HG03457 (cell line): ENCODE results near the gene DPEP2.

Source experiments
- ATAC-seq: cut with Tn5 transposase; IDR thresholded peaks from one replicate; pipeline ENCODE4 v1.9.1; 2021; ENCODE audit warnings: moderate number of reproducible peaks; ENCODE audit not compliant: unreplicated experiment

Gene DPEP2

GRCh38 chr16:67957622-67958021, 41.7 kb downstream of the DPEP2 start:
- ATAC-seq, result no peak

- no peak for ATAC-seq
Measured at GRCh38 chr16:67954421-67955196, 44.7 kb downstream of the DPEP2 start.

- ATAC-seq, result no peak
Measured at GRCh38 chr16:67953641-67954375, 45.5 kb downstream of the DPEP2 start.

GRCh38 chr16:67951485-67951884, 47.8 kb downstream of the DPEP2 start:
- no peak for ATAC-seq

GRCh38 chr16:67950335-67950843, 48.9 kb downstream of the DPEP2 start:
- no peak for ATAC-seq

GRCh38 chr16:67949645-67950044, 49.6 kb downstream of the DPEP2 start:
- ATAC-seq, result no peak

- no peak for ATAC-seq
Measured at GRCh38 chr16:67948015-67948414, 51.3 kb downstream of the DPEP2 start.

- ATAC-seq, result no peak
Measured at GRCh38 chr16:67946966-67947558, 52.2 kb downstream of the DPEP2 start.

GRCh38 chr16:67946128-67946569, 53.1 kb downstream of the DPEP2 start:
- no peak for ATAC-seq

- no peak for ATAC-seq
Measured at GRCh38 chr16:67945392-67945933, 53.8 kb downstream of the DPEP2 start.

- ATAC-seq, result no peak
Measured at GRCh38 chr16:67944690-67945391, 54.4 kb downstream of the DPEP2 start.

GRCh38 chr16:67943619-67944504, 55.4 kb downstream of the DPEP2 start, which contains the start of gene LCAT:
Gene LCAT (minus strand): TSS chr16:67944120. CDS start chr16:67944101, 19 bp downstream.
- ATAC-seq, result no peak

- ATAC-seq, result no peak
Measured at GRCh38 chr16:67943256-67943618, 56.0 kb downstream of the DPEP2 start.

- no peak for ATAC-seq
Measured at GRCh38 chr16:67942510-67943255, 56.6 kb downstream of the DPEP2 start.

- no peak for ATAC-seq
Measured at GRCh38 chr16:67942200-67942509, 57.1 kb downstream of the DPEP2 start.

- no peak for ATAC-seq
Measured at GRCh38 chr16:67941469-67942199, 57.6 kb downstream of the DPEP2 start.

GRCh38 chr16:67940446-67941089, 58.7 kb downstream of the DPEP2 start:
- no peak for ATAC-seq
